ENCODE measurements around the gene CAMTA1.
"Not testable (repeated sequence)": the region's sequence is repeated elsewhere in the genome, so short reads cannot be mapped to it uniquely, and the experiment has no call there.

CAMTA1 gene

GRCh38 chr1:7121622-7121988 lies 336.4 kb downstream of the CAMTA1 start:
- no peak for FAIRE-seq

- FAIRE-seq = no peak
Observed at GRCh38 chr1:7127322-7128075, 342.2 kb downstream of the CAMTA1 start.

GRCh38 chr1:7128293-7128692 lies 343.0 kb downstream of the CAMTA1 start:
- FAIRE-seq = no peak

DNA sequence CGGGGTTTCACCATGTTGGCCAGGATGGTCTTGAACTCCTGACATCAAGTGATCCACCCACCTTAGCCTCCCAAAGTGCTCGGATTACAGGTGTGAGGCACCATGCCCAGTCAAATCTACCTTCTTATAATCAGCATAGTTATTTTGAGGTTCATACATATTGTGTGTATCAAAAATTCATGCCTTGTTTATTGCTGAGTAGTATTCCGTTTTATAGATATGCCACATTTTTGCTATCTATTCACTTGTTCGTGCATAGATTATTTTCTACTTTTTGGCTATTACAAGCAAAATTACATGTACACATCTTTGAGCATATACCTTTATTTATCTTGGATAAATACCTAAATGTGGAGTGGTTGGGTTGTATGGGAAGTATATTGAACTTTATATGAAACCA lies 344.9 kb downstream of the CAMTA1 start:
- FAIRE-seq = no peak

DNA sequence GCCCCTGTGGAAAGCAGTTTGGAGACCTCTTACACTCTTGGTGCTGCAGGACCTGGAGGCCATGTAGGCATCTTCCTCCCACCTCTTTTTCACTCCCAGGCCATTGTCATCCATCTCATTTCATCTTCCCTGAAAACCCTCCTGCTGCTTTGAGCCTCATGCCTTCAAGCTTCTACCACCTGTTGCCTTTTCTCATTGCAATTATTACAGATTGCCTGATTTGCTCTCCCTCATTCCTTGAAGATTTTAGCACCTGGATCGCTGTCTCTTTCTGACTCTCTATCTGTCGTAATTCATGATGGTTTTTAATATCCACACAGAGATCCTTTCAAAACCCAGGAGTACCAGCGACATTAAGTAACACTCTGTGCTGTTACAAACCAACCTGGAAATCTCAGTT lies 350.2 kb downstream of the CAMTA1 start:
- no peak for FAIRE-seq

DNA sequence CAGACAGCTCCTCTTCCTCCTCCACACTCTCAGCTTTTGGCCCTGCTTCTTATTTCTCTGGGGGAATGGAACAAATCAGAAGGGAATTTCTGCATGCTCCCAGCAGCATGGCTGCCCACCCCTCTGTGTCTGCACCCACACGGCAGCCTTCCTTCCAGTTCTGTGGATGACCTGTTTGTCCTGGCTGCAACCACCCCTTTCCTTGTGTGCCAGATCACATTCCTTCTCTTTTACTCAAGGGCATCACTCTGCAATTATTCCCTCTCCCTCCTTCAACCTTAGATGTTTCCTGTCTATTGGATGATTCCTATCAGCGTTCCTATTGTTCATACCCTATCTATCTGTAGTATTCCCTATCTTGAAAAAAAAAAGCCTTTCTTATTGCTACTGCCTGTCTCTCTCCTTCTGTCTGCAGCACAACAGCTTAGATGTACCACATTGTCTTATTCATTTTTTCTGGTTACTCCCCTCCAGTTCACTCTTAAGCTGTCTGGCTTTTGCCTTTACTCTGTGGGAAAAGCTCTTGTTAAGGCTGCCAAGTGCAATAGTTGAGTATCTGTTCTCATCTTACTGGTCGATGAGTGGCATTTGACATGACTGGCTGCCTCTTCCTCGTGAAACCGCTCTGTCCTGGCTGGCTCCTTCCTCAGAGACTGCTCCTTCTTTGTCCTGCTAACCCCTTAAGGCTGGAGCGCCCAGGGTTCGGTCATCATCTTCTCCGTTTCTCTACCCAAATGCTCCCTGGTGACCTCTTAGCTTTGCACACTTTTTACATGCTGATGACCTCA lies 351.1 kb downstream of the CAMTA1 start:
- FAIRE-seq = no peak

- no peak for FAIRE-seq
Observed at GRCh38 chr1:7140251-7140650, 355.0 kb downstream of the CAMTA1 start.

- FAIRE-seq = no peak
Observed at GRCh38 chr1:7145947-7146346, 360.7 kb downstream of the CAMTA1 start.

DNA sequence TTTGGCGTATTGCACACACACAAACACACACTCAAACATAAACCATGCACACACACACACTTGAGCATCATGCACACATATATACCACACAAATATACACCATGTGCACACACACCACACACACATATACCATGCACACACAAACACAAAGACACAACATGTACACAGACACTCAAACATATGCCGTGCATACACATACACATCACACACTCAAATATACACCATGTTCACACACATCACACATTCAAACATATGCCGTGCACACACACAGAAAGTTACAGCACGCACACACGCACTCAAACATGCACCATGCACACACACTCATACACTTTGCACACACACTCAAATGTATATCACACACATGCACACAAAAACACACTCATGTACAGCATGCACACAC lies 361.5 kb downstream of the CAMTA1 start:
- no peak for FAIRE-seq

DNA sequence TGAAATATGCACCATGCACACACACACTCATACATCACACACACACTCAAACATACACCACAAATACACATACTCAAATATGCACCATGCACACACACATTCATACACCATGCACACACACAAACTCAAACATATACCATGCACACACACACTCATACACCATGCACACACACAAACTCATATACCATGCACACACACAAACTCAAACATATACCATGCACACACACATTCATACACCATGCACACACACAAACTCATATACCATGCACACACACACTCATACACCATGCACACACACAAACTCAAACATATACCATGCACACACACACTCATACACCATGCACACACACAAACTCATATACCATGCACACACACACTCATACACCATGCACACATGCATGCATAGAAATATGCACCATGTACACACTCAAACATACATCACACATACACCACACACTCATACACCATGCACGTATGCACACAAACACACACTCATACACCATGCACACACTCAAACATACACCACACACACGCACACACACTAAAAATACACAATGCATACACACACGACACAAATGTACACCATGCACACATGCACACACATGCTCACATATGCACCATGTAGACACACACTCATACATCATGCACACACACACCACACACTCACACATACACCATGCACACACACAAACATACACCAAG lies 362.5 kb downstream of the CAMTA1 start:
- not testable (repeated sequence) for FAIRE-seq

DNA sequence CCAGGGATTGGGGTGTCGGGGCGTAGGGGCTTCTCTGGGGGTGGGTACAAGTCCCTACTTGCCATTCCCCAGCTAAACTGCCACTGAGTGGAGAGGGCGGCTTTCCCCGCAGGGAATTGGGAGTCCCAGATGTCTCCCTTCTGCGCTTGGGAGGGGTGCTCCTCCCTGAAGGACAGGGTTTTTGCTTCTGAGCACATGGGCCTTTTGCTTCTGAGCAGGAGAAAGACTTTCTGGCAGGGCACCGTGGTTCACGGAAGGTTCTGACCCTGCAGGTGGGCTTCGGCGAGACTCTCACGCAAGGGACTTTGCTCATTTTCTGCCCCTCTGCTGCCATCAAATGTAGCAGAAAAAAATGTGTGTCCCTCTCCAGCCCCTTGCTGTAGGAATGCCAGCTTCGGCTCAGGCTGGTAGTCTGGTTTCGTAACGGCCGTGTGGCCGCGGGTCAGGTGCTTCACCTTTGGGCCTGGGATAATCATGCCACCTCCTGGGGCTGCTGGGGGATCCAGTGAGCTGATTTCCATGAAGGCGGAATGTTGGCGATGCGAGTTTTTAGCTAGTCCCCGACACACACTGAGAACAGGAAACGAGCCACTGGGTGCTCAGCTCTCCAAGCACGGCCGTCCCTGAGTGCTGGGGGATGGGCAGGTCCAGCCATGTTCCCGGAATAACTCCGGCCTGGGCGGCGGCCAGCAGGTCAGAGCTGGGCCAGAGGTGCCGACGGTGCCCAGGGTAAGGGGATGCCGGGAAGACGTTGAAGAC lies 364.0 kb downstream of the CAMTA1 start:
- FAIRE-seq = no peak

DNA sequence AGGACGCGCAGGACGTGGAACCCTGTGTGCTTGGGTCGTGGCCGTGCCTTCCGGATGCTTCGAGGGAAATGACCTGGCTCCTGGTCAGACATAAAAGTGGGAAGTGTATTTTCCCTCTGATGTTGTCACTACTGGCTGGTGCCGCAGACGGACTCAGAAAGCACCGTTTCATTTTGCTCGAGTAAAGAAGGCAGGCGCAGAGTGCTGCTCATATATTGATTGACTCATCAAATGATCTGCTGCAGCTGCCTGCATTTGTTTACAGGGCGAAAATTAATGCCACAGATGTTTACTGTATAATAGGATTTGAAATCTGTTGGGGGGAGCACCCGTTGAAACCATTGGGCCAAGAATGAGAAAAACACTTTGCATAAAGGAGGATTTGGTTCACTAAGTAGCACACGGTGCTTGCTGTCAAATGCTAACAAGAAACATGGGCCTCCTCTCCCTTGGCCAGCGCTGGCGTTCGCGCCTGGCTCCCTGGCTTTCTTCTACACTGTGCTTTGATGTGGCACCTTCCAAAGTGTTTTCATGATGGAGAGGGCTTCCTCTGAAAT lies 365.5 kb downstream of the CAMTA1 start:
- FAIRE-seq = no peak

- FAIRE-seq = no peak
Observed at GRCh38 chr1:7151978-7152377, 366.7 kb downstream of the CAMTA1 start.

DNA sequence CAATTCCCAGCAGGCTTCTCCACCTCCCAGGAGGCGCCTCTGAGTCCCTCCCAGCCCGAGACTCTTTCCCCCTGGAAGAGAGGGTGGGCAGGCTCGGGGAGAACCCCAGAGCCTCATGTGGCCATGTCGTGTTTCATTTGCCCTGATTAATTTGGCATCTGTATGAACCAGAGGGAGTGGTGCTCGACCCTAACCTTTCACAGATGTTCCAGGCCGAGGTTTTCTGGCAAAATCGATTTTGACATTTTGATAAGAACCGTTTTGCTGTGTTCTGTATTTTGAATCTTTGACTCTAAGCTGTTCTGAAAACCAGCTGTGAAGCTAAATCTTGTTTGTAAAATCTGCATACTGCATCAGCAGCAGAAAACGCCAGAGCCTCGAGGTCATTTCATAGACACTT lies 367.4 kb downstream of the CAMTA1 start:
- no peak for FAIRE-seq

DNA sequence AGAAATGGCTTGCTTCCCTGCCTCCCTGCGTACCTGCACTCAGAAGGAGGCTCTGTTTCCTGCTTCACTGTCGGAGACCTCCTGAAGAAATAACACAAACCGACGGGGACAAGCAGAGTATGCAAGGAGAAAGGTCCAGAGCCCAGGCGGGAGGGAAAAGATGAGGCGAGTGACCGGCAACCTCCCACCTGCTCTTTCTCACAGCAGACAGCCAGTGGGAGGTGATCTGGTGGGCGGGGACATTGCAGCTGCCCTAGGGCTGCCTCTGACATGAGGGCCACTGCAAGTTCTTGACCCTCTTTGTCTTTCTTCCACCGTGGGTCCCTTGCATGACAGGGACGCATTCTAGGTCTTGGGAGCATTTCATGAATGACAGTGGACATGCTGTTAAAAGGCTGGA lies 368.2 kb downstream of the CAMTA1 start:
- FAIRE-seq = no peak

- no peak for FAIRE-seq
Observed at GRCh38 chr1:7159116-7159781, 374.0 kb downstream of the CAMTA1 start.

DNA sequence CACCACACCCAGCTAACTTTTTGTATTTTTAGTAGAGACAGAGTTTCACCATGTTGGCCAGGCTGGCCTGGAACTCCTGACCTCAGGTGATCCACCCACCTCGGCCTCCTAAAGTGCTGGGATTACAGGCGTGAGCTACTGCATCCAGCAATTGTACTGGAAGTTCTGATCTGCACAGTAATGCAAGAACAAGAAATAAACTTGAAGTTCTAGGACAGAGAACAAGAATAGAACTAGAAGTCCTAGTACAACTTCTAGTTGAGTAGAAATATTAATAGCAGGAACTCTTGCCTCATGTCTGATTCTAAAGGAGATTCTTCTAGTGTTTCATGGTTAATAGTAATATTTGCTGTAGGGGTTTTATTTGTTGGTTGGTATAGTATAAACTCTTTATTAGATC lies 383.3 kb downstream of the CAMTA1 start:
- FAIRE-seq = not testable (repeated sequence)

DNA sequence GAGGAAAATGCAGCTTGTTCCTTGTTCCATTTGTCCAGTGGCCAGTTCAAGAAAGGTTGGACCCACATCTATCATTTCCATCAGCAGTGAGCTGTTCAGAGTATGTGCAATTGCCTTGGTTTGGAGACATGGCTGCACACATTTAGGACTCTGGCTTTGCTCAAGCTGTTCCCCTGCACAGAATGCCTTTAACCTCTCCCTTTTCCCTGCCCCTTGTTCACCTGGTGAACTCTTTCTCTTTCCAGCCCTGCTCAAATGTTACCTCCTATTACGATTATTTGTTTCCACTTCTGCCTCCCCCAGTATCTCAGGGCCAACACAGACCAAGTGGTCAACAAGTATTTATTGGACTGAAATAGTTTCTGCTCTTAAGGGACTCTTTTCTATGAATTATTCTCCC lies 385.9 kb downstream of the CAMTA1 start:
- FAIRE-seq = no peak

DNA sequence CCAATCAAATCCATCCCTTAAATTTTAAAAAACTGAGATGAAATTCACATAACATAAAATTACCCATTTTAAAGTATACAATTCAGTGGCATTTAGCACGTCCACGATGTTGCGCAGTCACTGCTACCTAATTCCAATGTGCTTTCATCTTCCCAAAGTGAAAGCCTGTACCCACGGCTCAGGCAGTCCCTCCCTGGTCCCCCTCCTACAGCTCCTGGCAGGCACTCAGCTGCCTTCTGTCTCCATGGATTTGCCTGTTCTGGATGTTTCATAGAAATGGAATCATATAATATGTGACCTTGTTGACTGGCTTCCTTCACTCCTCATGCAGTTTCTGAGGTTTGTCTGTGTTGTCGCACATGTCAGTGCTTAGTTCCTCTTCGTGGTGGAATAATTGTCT lies 386.3 kb downstream of the CAMTA1 start:
- FAIRE-seq = no peak

DNA sequence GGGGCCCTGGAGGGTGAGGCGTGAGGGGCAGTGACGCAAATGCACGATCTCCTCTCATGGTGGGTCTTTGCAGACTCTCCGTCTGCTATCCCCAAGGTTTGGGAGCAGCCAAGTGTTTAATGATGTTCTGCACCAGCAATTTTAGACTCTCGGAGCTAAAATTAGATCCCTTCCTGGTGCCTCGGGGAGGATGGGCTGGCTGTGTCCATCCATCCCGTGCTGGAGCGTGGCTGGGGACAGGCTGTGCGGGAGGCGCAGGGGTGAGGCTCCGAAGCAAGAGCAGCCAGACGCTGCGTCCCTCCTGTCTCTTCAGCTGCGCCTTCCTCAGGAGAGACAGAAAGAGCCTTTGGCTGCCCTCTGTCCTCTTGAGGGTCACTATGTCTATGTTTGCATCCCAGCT lies 387.6 kb downstream of the CAMTA1 start:
- no peak for FAIRE-seq

DNA sequence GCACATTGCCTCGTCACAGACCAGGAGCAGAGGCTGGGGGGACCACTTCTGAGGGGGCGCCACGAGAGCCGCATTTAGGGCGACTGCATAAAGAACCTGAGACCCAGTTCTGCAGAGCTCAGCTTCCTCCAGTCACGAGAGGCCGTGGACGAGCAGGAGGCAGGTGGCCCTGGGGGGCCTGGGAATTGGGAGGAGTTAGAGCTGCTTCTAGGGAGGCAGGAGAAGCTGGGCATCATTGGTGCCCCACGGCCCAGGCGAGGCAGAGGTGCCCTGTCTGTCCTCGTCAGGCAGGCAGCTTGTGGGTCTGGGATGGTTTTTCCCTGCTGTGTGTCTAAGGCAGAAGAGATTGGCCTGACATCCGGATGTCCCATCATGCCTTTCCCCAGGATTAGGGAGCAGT lies 389.3 kb downstream of the CAMTA1 start:
- no peak for FAIRE-seq

Measured in endometrium (tissue), 2 donors.